NCI-H2107 treated with DMSO at 0.1 percent for 48 hours (cell line): ENCODE measurements around the gene PNPO.
"Not testable (repeated sequence)": the region's sequence is repeated elsewhere in the genome, so short reads cannot be mapped to it uniquely, and the experiment has no call there.

ENCODE experiments used
- DNase-seq: peaks from one replicate; lab custom pipeline; 2025; ENCODE audit not compliant: unreplicated experiment; lab: John Stamatoyannopoulos, UW

PNPO gene

GRCh38 chr17:47917581-47917980 lies 23.8 kb upstream of the PNPO start:
- no peak for DNase-seq

GRCh38 chr17:47918006-47918405 lies 23.4 kb upstream of the PNPO start:
- no peak for DNase-seq

GRCh38 chr17:47918991-47919390 lies 22.4 kb upstream of the PNPO start:
- no peak for DNase-seq

- DNase-seq: not testable (repeated sequence)
These were observed 21.5 kb upstream of the PNPO start for GRCh38 chr17:47919889-47920288.

- no peak for DNase-seq
These were observed 16.3 kb upstream of the PNPO start for GRCh38 chr17:47924785-47925677.

GRCh38 chr17:47925678-47925988 lies 15.7 kb upstream of the PNPO start:
- DNase-seq: no peak

- no peak for DNase-seq
These were observed 13.5 kb upstream of the PNPO start for GRCh38 chr17:47927821-47928400.

- no peak for DNase-seq
These were observed 13.0 kb upstream of the PNPO start for GRCh38 chr17:47928415-47928814.

GRCh38 chr17:47929218-47930000 lies 12.0 kb upstream of the PNPO start:
- DNase-seq: no peak

- DNase-seq: no peak
These were observed 9.5 kb upstream of the PNPO start for GRCh38 chr17:47931848-47932247.

- DNase-seq: peak; percentile 2
These were observed 6.5 kb upstream of the PNPO start for GRCh38 chr17:47934856-47935255.

- not testable (repeated sequence) for DNase-seq
These were observed 5.9 kb upstream of the PNPO start for GRCh38 chr17:47935468-47935867.

GRCh38 chr17:47935961-47936360 lies 5.4 kb upstream of the PNPO start:
- no peak for DNase-seq

GRCh38 chr17:47937941-47938340 lies 3.4 kb upstream of the PNPO start:
- no peak for DNase-seq

GRCh38 chr17:47942096-47942510 lies 732 bp downstream of the PNPO start:
- DNase-seq: no peak

- no peak for DNase-seq
These were observed 1.2 kb downstream of the PNPO start for GRCh38 chr17:47942568-47942967.

- no peak for DNase-seq
These were observed 3.7 kb downstream of the PNPO start for GRCh38 chr17:47945080-47945479.

GRCh38 chr17:47945529-47946508 lies 4.4 kb downstream of the PNPO start:
- no peak for DNase-seq

- DNase-seq: no peak
These were observed 5.1 kb downstream of the PNPO start for GRCh38 chr17:47946516-47946915.

GRCh38 chr17:47946929-47947397 lies 5.6 kb downstream of the PNPO start:
- DNase-seq: peak; percentile 88
